Activated gamma-delta T cell treated with anti-CD3 and anti-CD28 coated beads, Interleukin-2, amount 50 U/mL, for 16 hours (primary cell): ENCODE measurements around the gene SNX15.
"Not testable (repeated sequence)": the region's sequence is repeated elsewhere in the genome, so short reads cannot be mapped to it uniquely, and the experiment has no call there.

Experiments
- DNase-seq: peaks from one replicate; pipeline ENCODE4 v3.0.0-alpha.2; 2020; ENCODE audit warnings: low read depth

The SNX15 gene

DNA sequence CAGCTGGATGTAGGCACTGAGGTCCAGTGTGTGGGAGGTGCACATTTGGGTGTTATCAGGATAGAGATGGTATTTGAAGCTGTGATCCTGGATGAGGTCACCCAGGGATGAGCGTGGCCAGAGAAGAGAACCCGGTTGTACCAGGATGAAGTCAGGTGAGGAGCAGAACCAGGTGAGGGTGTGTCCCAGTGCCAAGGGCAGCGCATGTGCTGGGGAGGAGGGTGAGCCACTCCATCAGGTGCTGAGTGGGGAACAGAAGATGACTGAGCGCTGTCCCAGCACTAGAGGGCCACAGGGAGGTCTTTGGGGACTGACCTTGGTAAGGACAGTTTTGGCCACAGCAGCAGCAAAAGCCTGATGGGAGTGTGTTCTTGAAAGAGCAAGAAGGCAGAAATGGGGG lies 10.5 kb upstream of the SNX15 start:
- no peak for DNase-seq

DNA sequence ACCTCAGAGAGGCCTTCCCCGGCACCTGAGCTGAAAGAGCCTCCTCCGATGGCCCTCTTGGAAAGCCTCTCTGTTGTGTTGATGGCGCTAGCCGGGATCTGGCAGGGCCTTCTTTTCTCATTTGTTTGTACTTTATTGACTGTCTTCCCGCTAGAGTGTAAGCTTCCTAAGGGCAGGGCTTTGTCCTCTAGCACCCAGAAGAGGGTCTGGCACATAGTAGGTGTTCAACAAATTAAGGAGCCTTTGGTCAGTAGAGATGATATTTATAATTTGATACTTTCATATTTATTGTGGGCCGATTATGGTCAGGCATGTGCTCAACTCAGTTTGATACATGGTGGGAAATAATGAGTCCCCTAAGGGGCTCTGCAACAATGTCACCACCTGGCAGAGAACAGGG lies 9.3 kb upstream of the SNX15 start:
- no peak for DNase-seq

DNA sequence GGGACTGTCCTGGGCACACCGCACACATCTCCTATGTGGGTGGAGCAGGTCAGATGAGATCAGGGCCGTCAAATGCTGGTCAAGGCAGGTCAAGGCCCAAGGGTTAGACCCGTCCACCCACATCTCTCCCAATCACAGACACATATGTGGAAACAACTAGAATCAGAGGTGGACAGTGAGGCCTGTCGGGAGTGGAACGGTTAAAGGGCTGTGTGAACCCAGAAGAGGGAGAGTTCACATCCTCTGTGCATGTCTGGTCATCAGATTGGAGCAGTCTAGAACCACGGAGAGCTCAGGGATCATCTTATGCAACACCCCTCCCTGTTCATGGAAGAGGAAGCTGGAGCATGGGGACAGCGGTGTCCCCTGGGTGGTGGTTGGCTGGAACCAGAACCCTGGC lies 7.4 kb upstream of the SNX15 start:
- DNase-seq = no peak

DNA sequence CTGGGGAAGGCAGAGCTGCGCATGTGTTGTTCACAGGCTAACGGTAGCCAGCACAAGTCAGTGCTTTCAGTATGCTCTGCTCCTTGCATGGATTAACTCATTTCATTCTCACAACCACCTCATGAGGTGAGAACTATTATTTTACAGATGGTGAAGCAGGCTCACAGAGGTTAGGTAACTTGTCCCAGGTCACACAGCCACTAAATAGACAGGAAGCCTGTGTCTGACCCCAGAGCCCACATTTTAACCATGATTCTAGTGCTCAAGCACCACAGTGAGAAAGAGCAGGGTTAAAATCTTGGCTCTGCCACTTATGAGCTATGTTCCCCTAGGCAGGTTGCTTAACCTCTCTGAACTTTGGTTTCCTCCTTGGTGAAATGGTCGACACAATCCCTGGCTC lies 6.2 kb upstream of the SNX15 start:
- DNase-seq = no peak

DNA sequence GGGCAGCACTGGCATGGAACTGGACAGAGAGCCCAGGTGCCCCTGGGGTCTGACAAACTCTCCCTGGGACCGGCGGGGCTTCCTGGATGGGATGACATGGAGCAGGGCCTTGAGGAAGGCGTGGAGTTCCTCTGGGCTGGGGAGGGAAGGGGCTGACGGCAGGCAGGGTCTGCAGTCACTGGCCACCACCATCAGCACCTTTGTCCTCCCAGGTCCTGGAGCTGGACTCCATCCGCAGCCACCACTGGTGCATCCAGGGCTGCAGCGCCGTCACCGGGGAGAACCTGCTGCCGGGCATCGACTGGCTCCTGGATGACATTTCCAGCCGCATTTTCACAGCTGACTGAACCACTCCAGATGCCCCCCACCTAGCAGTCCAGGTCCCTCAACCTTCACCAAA lies 5.7 kb upstream of the SNX15 start:
- DNase-seq = no peak

DNA sequence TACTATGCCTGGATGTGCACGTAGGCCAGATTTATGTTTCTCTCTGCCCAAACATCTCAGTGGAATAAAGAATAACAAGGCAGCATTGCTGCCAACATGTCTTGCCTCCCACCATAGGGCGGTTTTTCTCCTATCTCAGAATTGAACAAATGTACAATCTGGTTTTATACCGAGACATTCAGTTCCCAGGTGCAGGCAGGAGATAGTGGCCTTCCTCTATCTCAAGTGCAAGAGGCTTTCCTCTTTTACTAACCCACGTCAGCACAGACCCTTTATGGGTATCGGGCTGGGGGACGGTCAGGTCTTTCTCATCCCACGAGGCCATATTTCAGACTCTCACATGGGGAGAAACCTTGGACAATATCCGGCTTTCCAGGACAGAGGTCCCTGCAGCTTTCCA lies 3.7 kb upstream of the SNX15 start:
- DNase-seq = not testable (repeated sequence)

DNA sequence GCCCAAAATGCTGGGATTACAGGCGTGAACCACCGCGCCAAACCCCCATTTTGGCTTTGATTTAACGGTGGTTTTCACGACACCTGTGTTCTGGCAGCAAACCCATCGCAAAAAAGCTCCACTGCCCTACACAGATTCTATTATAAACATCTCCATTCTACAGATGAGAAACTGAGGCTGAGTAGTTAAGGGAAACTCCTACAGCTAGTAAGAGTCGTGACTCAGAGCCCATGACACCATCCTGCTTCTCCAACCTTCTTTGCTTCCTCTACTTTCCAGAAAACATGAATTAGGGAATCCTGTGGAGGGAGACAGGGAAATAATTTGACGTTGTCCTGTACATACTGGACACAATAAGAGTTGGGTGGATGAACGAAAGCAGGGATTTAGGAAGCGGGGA lies 429 bp upstream of the SNX15 start:
- DNase-seq = no peak

DNA sequence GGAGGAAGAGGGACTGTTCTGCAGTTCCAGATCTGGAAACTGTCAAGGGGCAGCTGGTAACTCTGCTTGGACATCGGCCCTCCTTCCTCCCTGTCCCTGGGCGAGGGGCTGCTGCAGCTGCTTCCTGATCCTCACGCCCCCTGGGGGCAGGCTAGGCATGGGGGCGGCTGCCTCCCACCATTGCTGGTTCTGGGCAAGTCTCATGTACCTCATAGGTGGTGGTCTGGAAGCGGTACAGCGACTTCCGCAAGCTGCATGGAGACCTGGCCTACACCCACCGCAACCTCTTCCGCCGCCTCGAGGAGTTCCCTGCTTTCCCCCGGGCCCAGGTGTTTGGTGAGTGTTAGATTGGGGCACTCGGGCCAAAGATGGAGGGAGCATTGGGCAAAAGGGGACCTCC lies 5.0 kb downstream of the SNX15 start:
- DNase-seq = no peak

DNA sequence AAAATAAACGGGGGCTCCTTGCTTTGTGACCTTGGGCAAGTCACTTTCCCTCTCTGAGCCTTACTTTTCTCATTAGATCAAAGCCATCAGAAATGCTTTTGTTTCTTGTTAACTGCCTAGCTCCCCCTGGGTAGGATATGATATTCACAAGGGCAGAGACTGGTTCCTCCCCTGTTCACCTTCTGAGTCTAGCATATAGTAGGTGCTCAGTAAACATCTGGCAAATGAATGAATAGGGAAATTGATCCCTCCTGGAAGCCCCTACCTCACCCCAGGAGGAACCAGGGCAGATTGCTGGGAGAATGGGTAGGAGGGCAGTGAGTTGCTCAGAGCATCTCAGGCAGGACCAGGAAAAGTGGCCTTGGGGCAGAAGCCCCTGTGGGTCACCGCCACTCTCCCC lies 7.2 kb downstream of the SNX15 start:
- no peak for DNase-seq

DNA sequence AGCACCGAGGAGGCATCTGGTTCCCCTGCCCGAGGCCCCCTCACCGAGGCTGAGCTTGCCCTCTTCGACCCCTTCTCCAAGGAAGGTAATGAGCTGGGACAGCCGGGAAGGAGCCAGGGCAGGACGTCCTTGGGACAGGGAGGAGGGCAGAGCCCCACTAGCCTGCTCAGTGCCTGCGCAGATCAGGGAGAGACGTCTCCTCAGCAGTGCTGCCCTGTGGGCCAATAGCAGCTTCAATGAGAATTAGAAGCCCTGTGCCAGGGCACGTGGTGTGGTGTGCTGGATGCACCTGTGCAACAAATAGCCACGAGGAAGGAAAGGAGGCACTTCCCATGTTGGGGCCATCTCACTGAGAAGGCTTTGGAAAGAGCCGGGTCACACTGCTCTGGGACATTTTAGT lies 8.3 kb downstream of the SNX15 start:
- DNase-seq = no peak

DNA sequence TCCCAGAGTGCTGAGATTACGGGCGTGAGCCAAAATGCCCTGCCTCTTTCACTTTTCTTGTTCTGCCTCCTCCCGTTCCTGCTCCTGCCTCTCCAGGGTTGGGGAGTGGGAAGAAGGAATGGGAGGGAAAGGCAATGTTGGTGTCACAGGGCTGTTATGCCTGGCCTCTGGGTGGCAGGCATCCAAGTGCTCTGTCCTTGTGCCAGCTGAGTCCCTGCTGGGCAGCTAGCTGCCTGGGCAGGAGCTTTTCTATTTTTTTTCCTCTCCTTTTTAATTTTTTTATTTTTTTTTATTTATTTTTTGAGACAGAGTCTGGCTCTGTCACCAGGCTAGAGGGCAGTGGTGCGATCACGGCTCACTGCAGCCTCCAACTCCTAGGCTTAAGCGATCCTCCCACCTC lies 9.7 kb downstream of the SNX15 start:
- DNase-seq = no peak

DNA sequence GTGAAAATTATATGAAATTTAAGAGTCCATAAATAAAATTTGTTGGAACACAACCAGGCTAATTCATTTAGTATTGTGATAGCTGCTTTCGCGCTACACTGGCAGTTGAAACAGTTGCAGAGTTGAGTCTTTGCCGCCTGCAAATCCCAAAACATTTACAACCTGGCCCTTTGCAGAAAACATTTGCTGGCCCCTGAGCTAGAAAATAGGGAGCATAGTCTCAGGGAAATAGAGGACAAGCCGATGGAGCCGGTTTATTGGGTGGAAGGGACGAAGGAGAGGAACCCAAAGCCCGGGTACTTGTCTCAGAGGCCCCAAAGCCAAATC lies 13.2 kb downstream of the SNX15 start:
- no peak for DNase-seq

DNA sequence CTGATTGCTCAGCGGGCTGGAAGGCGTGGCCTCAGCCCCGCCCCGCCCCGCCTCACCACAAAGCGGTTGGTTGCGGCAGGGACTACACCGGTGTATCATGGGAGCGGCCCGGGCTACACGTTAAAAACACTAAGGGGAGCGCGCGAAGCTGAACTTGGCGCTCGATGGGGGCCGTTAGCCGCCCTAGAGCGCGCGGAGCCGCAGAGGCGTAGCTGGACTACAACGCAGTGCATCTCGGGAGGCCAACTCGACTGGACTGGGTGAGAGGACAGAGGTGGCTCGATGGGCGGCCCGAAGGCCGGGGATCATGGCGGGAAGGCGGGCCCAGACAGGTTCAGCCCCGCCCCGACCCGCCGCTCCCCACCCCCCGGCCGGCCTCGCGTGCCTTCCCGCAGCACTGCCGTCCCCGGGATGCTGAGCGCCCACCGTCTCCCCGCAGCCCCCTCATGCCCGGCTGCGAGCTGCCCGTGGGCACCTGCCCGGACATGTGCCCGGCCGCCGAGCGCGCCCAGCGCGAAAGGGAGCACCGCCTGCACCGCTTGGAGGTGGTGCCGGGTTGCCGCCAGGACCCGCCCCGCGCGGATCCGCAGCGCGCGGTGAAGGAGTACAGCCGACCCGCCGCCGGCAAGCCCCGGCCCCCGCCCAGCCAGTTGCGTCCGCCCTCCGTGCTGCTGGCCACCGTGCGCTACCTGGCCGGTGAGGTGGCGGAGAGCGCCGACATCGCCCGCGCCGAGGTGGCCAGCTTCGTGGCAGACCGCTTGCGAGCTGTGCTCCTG lies 13.8 kb downstream of the SNX15 start, which contains the start of gene SAC3D1:
Gene SAC3D1 (plus strand): TSS at position 364 of the 776 bp plus-strand sequence. CDS start 83 bp downstream, at position 447.
- peak; percentile 75 for DNase-seq

DNA sequence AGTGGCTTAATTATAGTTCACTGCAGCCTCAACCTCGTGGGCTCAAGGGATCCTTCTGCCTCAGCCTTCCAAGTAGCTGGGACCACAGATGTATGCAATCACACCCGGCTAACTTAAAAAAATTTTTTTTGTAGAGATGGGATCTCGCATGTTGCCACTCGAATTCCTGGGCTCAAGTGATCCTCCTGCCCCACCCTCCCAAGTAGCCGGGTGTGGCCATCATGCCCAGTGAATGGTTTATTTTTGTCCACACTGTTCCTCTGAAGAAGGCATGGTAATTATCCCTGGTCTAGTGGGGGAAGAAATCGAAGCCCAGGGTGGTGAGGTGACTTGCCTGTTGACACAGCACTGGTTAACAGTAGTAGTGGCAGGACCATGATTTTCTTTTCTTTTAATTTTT lies 15.7 kb downstream of the SNX15 start:
- DNase-seq = no peak

DNA sequence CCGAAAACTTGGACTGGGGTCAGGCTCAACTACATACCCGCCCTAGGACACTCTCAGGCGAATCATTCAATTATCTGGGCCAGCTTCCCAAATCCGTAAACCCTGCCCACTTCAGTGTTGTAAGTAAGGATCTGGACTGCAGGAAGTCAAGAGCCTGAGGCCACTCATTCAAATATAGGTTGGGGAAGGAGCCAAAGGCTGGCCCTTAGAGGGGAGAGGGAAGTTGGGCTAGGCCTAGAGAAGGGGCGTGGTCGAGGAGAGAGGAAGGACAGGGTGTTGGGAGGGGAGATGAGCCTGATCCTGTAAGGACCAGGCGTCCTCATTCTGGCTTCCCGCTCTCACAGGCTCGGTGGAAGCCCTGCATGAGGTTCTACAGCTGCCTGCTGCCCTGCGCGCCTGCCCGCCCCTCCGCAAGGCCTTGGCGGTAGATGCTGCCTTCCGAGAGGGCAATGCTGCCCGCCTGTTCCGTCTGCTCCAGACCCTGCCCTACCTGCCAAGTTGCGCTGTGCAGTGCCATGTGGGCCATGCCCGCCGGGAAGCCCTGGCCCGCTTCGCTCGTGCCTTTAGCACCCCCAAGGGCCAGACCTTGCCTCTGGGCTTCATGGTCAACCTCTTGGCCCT lies 16.8 kb downstream of the SNX15 start:
- no peak for DNase-seq

DNA sequence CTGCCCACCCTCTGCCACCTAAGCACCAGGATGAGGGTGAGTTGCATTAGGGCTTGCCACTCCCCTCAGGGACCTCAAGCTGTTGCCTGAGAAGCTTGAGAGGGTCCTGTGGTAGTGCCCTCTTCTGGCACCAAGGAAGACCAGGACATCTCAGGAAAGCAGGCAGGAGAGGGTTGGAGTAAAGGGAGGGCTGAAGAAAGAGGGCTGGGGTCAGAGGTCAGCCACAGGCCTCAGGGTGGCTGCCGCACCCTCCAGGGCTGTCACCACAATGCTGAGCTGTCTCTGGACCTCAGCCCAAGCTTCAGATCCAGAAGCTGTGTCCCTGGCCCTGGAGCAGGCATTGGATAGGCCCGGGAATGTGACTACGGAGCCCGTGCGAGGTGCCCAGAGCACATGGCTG lies 17.8 kb downstream of the SNX15 start:
- no peak for DNase-seq

DNA sequence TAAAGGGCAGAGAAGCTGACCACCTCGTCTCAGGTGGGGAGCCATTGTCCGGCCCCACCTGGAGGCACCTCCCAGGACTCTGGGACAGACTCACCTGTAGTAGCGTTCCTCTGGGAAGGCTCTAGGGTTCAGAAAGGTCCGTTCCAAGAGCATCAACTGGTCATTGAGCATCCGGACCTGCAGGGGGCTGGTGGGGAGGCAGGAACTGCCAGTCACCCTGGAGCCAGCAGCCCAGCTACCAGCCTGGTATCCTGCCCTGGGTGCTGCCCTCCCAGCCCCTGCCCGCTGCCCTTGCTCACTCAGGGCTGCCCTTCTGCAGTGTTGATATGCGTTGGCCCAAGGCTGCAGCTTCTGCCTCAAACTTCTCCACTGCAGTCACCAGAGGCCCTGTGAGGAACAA lies 18.5 kb downstream of the SNX15 start:
- DNase-seq = no peak

DNA sequence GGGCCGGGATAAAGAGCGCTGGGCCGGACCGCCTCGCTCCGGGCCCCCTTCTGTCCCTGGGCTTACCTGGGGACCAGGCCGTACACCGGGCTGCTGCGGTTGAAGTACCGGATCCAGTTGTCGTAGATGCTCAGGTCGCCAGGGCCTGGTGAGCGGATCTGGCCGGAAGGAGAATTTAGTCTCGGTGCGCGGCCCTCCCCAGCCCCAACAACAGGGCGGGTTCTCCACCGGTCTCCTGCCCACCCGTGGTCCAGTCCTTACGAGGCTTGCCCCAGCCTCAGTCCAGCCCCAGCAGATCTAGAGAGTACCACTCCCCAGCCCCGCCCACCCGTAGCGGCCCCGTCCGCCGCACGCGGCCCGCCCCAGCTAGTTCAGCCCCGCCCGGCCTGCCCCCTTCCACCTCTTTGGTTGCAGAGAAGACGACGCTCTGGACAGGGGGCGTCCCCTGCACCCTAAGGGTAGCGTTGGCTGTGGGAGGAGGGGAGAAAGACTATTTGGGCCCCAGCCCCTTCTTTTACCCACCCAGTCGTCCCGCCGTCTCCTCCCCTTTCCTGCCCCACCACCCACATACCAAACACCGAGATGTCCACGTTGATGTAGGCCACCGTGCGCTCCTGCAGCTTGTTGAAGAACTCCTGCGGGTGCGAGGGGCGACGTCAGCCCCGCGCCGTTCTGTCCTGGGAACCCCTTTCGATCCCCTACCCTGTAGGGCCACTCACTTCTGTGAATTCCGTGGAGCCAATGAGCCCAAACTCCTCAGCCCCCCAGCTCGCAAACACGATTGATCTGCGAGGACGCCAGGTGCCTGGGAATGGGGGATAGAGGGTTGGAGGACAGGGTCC lies 20.6 kb downstream of the SNX15 start:
- peak; percentile 9 for DNase-seq

DNA sequence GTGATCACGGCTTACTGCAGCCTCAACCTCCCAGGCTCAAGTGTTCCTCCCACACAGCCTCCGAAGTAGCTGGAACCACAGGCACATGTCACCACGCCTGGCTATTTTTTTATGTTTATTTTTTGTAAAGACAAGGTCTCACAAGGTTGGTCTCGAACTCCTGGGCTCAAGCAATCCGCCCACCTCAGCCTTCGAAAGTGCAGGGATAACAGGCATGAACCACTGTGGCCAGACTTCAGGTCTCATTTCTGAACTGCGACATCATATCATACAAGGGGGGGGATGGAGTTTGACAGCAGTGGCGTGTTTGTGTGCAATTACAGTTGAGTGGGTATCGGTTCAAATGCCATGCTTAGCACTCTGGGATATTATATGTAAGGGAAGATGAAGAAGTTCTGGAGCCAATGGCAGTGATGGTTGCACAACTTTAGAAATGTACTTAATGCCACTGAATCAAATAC lies 24.2 kb downstream of the SNX15 start:
- no peak for DNase-seq

DNA sequence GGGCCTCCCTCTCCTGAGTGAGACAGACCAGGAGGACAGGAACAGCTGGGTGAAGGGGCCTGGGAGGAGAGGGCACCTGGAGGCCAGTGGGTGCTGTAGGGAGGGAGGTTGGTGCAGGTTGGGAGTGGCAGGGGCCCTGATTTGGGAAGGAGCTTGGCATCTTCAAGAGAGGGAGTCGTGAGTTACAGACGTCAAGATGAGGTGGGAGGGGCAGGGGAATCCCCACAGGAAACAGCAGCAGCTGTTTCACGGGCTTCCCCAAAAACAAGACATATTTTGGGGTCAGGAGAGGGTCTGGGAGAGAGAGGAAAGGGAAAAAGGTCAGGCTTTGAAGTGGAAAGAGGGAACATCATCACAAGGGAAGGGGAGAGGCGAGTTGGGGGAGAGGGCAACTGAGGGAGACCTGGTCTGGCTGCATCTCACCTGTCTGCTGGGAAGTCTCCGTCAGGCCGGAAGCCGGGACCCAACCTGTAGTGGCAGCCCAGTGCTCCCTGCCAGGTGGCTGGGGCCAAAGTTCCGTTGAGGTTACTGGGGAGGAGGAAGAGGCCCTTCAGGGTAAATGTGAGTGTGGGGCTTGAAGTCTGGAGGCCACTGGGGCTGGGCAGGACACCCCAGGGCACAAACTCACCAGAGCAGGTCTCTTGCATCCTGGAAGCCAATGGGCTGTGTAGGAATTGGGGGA lies 26.7 kb downstream of the SNX15 start:
- DNase-seq = no peak

DNA sequence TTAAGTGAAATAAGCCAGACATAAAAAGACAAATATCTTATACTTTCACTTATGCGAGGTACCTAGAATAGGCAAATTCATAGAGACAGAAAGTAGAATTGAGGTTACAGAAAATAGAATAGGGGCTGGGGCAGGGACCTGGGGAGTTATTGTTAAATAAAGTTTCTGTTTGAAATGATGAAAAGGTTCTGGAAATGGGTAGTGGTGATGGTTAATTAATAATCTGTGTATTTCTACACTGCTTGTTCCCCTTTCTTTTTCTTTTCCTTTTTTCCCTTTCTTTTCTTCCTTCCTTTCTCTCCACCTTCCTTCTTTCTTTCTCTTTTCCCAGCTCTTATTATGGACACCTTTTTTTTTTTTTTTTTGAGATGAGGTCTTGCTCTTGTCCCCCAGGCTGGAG lies 28.3 kb downstream of the SNX15 start:
- no peak for DNase-seq

DNA sequence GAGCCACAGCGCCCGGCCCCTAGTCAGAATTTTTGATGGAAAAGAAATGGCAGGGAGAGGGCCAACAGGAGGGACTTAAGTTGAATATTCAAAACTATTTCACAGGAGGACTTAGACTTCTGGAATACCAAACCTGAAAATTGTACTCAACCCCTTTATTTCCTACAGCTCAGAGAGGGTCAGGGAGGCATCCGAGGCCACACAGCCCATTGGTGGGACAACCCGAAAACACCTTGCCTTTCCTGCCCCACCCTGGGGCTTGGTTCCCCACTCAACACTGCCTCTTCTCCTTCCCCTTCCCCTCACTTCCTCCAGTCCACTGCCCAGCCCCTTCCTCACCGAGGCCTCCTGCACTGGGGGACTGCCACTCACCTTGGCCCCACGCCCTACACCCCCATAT lies 29.8 kb downstream of the SNX15 start:
- DNase-seq = no peak

DNA sequence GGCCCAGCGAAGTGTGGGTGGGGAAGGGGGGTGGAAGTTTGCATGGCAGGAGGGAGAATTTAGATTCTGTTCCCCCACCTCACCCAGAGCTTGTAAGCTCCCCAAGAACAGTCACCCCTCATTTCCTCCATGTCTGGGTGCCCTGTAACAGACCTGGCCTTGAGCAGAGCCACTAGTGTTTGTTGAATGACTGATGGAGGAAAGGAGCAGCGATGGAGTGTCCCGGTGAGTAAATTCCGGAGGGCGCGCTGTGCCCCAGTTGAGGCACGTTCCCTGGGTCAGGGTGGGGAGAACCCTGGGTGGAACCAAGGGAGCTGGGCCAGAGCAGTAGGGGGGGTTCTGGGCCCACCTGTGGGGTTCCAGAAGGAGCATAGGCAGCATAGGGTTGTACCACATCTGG lies 30.3 kb downstream of the SNX15 start:
- no peak for DNase-seq
